NCI-H1436 (cell line): ENCODE measurements around the gene DUS1L.

ENCODE experiments used
- DNase-seq: peaks from one replicate; lab custom pipeline; 2025; lab: John Stamatoyannopoulos, UW

Gene DUS1L

DNA sequence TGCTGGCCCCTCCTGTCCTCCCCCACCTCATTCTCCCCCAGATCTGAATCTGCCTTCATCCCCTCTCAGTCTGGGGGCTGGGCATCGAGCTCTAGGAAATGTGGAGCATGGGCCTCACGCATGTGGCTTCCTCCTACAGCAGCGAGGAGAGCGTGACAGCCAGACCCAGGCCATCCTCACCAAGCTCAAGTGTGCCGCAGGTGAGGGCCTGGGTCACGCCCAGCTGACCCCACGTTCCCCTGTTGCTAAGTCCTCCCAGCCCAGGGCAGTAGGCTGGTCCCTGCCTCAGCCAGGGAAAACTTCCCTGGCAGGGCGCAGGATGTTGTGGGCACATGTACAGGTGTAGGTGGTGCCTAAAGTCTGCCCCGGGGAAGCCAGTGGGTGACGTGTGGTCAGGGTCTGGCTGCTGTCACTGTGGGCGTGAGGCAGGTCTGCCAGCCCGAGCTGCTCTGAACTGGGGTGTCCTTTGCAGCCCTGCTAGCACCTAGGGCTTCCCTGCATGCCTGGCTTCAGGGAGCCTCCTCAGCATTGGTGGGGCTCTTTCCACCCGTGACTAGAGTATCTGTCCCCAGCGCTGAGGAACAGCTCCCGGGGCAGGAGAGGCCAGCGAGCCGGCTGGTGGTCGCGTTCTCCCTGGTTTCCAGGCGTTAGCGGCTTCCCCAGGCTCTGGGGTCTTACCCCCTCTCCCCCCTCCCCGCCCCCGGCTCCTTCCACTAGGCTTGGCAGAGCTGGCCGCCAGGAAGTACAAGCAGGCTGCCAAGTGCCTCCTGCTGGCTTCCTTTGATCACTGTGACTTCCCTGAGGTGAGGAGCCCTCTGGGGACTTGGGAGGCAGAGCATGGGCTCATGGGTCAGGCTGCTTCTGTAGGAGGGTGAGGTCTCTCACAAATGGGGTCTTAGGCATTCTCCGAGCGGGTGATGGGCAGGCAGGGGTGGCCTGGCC is 10.3 kb downstream of the DUS1L start:
- no peak for DNase-seq

DNA sequence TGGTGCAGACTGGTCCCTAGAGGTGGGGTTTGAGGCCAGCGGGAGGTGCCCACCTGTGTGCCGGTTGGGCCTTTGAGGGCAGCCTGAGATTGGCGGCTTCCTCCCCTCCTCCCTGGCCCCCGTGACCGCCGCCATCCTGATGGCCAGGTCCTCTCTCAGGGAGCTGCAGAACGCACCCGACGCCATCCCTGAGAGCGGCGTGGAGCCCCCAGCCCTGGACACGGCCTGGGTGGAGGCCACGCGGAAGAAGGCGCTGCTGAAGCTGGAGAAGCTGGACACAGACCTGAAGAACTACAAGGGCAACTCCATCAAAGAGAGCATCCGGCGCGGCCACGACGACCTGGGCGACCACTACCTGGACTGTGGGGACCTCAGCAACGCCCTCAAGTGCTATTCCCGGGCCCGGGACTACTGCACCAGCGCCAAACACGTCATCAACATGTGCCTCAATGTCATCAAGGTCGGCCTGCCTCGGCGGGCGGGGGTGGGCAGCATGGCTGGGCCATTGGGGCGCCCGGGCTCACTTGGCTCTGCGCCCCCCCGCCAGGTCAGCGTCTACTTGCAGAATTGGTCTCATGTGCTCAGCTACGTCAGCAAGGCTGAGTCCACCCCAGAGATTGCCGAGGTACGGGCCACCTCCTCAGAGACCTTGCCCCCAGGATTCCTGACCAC is 11.1 kb downstream of the DUS1L start:
- DNase-seq = no peak

DNA sequence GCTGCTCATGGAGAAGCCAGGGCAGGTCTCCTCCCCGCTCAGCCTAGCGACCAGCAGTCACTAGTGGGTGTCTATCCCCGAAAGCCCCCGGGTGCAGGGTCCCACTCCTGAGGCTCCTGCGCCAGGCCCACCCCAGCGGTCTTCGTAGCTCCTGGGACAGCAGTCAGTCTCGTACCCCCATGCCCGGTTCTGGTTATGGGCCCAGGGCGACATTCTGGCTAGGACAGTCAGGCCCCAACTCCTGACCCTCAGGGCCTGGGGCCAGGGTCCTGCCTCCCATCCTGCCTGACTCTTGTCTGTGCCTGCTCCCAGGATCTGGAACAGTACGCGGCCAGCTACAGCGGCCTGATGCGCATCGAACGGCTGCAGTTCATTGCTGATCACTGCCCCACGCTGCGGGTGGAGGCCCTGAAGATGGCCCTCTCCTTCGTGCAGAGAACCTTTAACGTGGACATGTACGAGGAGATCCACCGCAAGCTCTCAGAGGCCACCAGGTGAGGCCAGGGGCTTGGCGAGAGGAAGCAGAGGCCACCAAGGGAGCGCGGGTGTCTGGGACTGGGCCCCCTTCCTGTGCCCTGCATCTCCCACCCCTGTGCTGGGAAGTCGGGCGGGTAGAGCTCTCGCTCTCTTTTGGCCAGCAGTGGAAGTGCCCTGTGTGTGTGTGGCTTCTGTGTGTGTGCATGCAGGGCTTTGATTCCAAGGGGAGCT is 11.9 kb downstream of the DUS1L start:
- no peak for DNase-seq

DNA sequence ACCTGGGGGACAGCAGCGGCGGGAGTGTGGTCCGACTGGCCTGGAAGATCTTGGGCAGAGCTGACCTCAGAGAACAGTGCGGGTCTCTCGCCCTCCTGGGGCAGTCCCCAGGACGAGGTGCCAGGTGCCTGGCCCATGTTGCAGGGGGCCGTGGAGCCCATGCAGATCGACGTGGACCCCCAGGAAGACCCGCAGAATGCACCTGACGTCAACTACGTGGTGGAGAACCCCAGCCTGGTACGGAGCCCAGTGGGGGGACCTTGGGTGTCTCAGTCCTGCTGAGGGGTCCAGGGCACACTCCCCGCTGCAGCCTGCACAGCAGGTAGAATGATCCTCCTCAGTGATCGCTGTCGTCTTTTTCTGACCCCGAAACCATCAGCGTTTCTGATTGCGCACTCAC is 12.5 kb downstream of the DUS1L start:
- DNase-seq = no peak

DNA sequence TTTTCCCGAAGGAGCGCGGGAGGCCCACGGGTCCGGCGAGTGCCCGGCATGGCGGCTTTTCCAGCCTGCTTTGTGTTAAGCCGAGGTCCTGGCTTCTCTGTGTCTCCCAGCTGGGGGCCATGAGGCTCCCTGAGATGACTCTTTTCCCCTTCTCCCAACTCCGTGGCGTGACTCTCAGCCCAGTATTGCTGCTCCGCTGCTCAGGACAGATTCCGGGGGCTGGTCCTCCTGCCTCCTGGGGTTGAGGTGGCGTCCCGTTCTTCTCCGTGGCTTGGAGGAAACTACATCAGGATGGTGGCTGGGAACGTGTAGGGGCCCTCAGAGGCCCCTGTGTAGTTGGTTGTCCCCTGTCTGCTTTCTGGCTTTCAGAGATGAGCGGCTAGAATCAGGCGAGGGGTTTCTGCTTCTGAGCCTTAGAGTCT is 13.0 kb downstream of the DUS1L start:
- DNase-seq = no peak

DNA sequence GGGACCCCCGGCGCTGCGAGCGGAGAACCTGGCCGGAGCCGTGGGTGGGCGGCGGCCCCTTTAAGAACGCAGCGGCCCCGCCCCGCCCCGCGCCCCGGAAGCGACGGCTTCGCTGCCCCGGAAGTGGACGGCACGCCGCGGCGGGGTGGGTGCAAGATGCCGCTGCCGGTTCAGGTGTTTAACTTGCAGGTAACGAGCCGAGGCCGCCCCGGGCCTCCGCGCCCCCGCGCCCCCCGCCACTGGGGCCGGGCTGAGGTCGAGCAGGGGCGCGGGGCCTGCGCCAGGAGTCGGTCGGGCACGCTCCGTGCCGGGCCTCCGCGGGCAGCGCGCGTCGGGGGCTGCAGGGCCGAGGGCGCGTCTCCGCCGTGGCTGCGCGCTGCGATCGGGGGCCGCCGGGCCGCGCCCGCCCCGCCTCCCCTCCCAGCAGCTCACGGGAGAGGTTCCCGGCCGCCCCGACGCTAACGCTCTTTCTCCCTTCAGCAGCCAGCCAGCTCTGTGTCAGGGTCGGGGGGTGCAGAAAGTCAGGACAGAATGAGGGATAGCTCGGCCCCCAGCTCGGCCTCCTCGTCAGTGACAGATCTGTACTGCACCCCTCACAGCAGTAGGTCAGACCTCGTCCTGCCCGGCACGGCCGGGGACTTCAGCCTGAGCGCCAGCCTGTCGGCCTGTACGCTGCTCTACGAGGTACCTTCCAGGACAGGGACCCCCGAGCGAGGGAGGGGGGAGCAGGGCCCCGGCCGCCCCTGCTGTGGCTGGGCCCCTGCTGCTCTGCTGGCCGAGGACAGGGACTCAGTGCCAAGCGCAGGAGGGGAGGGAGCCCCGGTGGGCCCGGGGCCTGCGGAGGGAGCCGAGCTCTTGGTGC is 13.6 kb downstream of the DUS1L start, which contains the start of the genes GPS1 and RFNG:
Gene GPS1, plus strand, starts transcription at position 123 of the 862 bp plus-strand sequence. Its CDS starts 34 bp downstream, at position 157.
Gene RFNG, minus strand, starts transcription at position 36 of the 862 bp plus-strand sequence. CDS start 45 bp downstream, outside the sequence.
- DNase-seq = peak; percentile 73

DNA sequence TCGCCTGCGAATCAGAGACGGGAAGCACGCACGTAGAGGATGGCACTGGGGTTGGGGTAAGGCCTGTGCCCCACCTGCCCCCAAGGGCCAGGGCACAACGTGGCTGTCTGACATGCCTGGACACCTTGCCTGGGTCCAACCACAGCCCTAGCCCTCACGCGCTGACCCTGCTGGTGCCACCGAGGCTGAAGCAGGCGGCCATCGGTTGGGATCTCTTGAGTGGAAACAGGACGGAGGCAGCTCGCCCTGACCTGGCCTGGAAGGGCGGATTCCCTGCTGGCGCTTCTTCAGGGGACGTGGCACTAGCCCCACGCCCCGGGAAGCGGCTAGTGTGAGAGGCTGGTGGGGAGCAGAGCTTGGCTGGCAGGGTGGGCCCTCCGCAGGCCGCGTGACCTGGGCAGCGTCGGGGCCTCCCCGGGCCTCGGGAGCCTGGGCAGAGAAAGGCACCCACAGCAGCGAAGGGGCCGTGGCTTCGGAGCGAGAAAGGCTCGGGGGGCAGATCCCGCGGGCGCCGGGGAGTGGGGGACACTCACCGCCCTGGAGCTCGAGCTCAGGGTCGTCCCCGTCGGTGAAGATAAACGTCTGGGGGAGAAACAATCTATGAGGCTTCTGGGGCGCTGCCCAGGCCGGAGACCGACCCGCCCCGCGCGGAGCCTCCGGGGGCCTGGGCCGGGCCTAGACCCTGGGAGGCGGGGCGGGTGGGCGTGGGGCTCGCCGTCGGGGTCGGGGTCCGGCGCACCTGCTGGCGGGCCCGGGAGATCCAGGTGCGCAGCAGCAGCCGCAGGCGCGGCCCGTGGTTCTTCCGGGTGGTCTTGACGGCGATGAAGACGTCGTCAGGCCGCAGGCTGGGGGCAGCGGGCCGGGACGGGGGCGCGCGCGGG is 14.6 kb downstream of the DUS1L start:
- DNase-seq = no peak

DNA sequence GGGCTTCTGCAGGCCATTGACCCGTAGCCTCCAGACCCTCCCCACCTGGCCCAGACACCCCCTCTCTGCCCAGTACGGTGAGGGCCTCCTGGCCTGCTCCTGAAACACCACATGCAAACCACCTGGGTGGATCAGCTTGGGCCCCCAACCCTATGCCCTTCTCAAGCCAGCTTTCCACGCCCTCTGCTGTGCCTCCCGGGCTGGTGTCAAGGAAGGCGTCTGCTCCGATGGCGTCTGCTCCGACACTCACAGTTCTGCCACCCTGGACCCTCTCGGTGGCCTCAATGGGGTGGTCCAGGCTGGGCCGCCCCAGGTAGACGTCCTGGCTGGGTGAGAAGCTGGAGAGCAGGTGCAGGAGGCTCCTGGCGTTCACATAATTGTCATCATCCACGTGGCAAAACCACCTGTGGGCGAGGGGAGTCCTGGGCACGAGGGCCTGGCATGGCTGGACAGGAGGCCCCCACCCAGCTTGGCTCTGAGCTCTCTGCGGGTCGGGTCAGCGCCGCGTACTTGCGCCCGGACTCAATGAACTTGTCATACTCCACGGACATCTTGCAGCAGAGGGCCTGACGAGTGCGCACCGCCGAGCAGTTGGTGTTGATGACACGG is 15.3 kb downstream of the DUS1L start:
- DNase-seq = no peak

DNA sequence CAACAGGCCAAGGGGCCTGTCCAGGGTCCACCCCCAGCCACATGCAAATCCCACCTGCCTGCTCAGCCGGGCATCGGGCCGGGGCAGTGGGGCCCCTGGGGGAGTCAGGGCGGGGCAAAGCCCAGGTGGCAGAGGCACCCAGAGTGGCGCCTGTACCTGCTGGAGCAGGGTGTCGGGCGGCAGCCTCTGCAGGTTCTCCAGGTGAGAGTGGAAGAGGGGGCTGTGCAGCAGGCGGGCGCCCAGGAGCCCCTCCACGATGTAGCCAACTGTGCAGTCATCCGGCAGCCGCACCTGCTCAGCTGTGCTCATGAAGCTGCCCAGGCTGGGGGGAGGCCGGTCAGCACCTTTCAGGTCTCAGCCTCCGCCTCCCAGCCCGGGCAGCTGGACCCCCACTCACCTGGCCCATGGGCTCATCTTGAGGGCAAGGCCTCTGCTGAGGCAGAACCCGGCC is 16.1 kb downstream of the DUS1L start:
- DNase-seq = no peak

DNA sequence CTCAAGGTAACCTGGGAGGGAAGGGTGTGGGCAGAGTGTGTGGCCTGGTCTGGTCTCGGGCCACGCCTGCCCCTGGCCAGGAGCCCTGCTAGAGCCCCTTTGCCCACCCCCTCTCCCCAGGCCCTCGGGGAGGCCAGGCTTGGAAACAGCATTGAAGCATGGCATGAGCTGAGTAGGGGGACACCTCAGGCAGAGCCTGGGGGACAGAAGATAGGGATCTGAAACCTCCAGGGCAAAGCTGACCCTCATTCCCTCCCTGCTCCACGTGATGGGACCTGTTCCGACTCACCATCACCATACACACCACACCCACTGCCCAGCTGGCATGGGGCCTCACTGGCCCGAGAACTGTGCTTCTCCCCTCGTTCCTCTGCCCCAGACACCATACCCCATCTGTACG is 16.5 kb downstream of the DUS1L start:
- no peak for DNase-seq

DNA sequence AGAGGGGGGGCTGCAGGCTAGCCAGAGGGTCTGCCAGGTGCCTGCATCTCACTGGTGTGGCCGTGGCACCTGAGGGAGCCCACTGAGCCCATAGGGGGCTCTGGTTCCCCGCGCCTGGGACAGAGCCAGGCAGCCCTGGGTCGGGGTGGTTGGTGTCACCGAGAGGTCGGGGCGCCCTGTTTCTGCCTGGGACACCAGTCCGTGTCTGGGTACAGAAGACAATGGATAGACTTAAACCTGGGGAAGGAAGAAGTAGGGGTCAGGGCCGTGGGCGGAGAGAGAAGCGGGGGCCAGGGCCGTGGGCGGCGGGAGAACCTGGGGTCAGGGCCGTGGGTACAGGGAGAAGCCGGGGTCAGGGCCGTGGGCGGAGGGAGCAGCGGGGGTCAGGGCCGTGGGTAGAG is 17.0 kb downstream of the DUS1L start:
- DNase-seq = no peak

DNA sequence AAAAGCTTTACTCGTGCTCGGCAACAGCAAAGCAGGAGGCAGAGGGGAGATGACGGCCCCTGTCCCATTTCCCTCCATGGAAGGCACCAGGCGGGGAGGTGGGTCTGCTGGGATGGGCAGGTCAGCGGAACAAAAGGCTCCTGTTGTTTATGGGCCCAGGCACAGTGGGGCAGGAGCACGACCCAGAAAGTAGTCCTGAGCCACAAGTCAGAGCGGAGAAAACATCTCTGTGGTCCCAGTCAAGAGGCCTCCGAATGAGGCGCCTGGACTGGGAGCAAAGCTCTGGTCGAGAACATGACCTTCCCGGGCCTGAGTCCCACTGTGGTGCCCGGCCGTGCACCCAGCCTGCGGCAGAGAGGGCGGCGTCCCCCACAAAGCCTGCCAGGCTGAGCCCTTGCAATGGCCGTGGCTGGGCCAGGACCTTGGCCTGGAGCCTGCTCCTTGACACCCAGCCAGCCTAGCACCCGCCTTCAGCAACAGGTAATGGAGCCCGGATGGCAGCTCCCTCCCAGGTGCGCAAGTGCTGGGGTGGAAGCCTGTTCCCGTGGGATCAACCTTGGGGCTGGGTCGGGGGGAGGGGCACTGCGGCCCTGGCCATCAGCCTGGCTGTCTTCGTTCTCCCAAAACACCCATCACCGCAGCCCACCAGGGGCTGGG is 17.6 kb downstream of the DUS1L start:
- no peak for DNase-seq

DNA sequence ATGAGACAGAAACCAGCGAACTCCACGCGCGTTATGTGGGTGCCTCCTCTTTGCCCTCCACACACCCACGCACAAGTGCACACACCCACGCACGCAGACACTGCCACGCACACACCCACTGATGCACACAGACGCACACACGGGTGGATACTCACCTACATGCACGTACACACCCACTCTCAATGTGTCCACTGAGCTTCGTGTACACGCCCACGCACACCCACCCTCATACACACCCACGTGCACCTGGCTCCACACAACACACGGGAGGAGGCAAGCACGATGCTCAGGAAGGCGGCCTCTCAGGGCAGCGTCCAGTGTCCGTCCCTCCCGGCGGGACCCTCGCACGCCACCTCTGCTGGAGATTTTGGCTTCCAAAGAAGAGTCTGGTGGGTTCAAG is 18.2 kb downstream of the DUS1L start:
- no peak for DNase-seq

DNA sequence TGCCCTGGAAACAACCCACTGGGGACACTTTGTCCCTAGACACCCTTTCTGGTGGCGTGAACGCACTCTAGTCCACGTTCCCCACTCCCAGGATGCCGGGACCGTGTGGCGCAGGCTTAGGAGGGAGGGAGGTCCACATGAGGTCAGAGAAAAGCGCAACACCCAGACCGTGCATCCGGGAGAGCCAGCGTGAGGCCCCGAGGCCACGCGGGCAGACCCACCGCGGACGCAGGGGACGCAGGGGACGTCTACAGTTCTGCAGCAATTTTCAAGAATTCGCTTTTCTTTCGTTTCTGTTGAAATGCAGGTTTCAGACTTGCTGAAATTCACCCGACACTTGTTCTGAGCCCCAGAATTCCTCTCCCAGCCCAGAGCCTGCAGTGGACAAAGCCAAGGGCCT is 18.7 kb downstream of the DUS1L start:
- DNase-seq = no peak

DNA sequence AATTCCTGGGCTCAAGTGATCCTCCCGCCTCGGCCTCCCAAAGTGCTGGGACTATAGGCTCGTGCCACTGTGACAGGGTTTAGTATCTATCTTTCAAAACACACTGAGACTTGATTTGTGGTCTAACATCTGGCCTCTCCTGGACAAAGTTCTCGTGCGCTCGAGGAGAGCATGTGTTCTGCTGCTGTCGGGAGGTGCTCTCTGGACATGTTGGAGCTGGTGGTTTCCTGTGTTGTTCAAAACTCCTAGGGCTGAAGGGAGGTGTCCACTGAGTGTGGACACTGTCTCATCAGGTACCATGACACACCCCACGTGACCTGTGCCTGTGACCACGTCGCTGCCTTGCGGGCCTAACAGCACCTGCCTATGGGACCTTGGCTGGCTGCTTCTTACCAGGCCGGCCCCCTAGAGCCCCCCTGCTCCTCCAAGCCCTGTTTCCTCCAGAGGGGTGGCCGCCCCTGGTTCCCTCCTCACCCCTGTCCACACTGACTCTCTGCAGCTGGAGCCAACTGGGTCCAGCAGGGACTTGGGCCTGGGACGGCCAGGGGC is 19.6 kb downstream of the DUS1L start:
- DNase-seq = no peak

DNA sequence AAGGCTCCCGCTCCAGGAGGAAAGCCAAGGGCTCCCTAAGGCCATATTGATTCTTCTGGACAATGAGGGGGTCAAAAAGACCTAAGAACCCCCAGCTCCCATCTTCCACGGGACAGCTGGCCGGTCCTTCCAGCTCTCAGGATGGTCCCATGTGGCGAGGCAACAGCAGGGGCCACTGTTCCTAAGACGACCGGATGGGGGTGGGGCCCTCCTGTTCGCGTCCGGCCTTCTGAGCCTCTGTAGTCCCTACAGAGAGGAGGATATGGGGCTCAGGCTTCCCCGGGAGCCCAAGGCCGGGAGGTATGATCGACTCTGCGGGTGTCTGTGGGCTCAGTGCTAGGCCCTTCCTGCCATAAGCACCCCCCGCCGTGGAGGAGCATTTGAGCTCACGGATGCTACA is 22.1 kb downstream of the DUS1L start:
- no peak for DNase-seq

DNA sequence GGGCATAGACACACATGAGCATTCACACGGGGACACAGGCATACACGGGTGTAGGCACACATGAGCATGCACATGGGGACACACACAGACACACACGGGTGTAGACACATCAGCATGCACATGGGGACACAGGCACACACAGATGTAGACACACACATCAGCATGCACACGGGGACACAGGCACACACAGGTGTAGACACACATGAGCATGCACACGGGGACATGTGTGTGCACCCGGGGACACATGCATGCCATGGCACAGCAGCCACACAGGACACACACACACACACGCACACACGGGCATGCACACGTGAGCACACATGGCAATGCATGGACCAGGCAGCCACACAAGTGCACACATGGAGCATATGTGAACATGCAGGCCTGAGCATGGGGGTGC is 23.0 kb downstream of the DUS1L start:
- no peak for DNase-seq

DNA sequence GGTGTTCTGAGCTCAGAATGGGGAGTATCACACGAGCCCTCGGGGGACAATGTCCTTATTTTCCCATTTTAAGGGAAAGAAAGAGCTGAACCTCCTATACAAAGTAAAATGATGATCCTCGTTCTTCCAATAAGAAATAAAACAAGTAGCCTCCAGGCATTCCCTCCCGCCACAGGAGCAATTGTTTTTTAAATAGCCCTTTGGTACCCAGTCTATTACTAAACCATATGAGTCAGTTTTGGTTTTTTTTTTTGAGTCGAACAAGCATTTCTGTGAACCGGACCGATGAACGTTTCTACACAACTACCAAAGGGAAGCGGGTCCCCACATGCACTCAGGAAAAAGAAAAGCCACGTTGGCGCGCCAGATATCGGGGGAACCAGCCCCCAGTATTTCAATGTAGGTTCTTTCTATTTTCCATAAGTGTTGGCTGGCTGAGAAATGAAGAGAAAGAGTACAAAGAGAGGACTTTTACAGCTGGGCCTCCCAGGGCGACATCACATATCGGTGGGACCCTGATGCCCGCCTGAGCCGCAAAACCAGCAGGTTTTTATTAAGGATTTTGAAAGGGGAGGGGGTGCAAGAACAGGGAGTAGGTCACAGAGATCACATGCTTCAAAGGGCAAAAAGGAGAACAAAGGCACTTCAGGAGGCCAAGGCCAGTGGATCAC is 24.3 kb downstream of the DUS1L start:
- no peak for DNase-seq
